NCI-H2171 treated with DMSO at 0.1 percent for 48 hours (cell line): ENCODE data around the gene GABRG3.

ENCODE experiments used
- DNase-seq: peaks from one replicate; lab custom pipeline; 2025; lab: John Stamatoyannopoulos, UW

GABRG3 gene

GRCh38 chr15:27418726-27419125, 447.7 kb downstream of the GABRG3 start:
- peak; percentile 22 for DNase-seq

- no peak for DNase-seq
Observed at GRCh38 chr15:27422997-27423396, 452.0 kb downstream of the GABRG3 start.

- DNase-seq: peak; percentile 74
Observed at GRCh38 chr15:27426805-27427204, 455.8 kb downstream of the GABRG3 start.

- DNase-seq: peak; percentile 63
Observed at GRCh38 chr15:27427276-27427675, 456.3 kb downstream of the GABRG3 start.

GRCh38 chr15:27428151-27428550, 457.2 kb downstream of the GABRG3 start:
- no peak for DNase-seq

- no peak for DNase-seq
Observed at GRCh38 chr15:27429577-27429976, 458.6 kb downstream of the GABRG3 start.

- DNase-seq: no peak
Observed at GRCh38 chr15:27433604-27434003, 462.6 kb downstream of the GABRG3 start.

- DNase-seq: no peak
Observed at GRCh38 chr15:27438403-27439375, 467.7 kb downstream of the GABRG3 start.

- no peak for DNase-seq
Observed at GRCh38 chr15:27441120-27441519, 470.1 kb downstream of the GABRG3 start.

GRCh38 chr15:27448234-27448633, 477.3 kb downstream of the GABRG3 start:
- DNase-seq: no peak

GRCh38 chr15:27448986-27449385, 478.0 kb downstream of the GABRG3 start:
- no peak for DNase-seq

- no peak for DNase-seq
Observed at GRCh38 chr15:27449941-27450340, 479.0 kb downstream of the GABRG3 start.

GRCh38 chr15:27454281-27455075, 483.5 kb downstream of the GABRG3 start:
- no peak for DNase-seq

GRCh38 chr15:27456807-27457206, 485.8 kb downstream of the GABRG3 start:
- DNase-seq: no peak

- DNase-seq: no peak
Observed at GRCh38 chr15:27457766-27458165, 486.8 kb downstream of the GABRG3 start.

- peak; percentile 29 for DNase-seq
Observed at GRCh38 chr15:27458345-27459084, 487.5 kb downstream of the GABRG3 start.

GRCh38 chr15:27459836-27460235, 488.9 kb downstream of the GABRG3 start:
- DNase-seq: no peak

GRCh38 chr15:27461181-27461580, 490.2 kb downstream of the GABRG3 start:
- DNase-seq: no peak

- DNase-seq: no peak
Observed at GRCh38 chr15:27463525-27464088, 492.6 kb downstream of the GABRG3 start.

- DNase-seq: no peak
Observed at GRCh38 chr15:27464941-27465612, 494.1 kb downstream of the GABRG3 start.

GRCh38 chr15:27466758-27467157, 495.8 kb downstream of the GABRG3 start:
- DNase-seq: no peak
